Measurements from ENCODE around the gene COPS9.

- TF ChIP-seq TAF1 (IDR thresholded peaks at IDR 0.05; ENCODE audit: borderline replicate concordance, low read depth, low read length) (no peak), EZH2 (IDR thresholded peaks at IDR 0.05; ENCODE audit: borderline replicate concordance, control insufficient read depth, low read depth, low read length) (no peak), ZZZ3 (IDR thresholded peaks at IDR 0.05; ENCODE audit: control insufficient read depth, insufficient read length, low read depth) (no peak), POLR2A (IDR thresholded peaks at IDR 0.05; ENCODE audit: low read depth, low read length) (no peak), GABPA (IDR thresholded peaks at IDR 0.05; ENCODE audit: low read depth) (no peak), CTCF (IDR thresholded peaks at IDR 0.05 in 2 of 3, conservative IDR thresholded peaks at IDR 0.05 in 1 of 3; ENCODE audit: control insufficient read depth in 2 of 3, extremely low read depth in 1 of 3, insufficient read depth in 1 of 3, low read depth in 3 of 3, low read length in 3 of 3) (no peak), YY1 (IDR thresholded peaks at IDR 0.05; ENCODE audit: low read depth, low read length) (no peak), ZNF24 (IDR thresholded peaks at IDR 0.05) (no peak), HDAC2 (IDR thresholded peaks at IDR 0.05) (no peak)
Measured at GRCh38 chr2:240182001-240182400, 45.9 kb upstream of the COPS9 start.
